Liver (tissue), 9 donors: ENCODE measurements around the gene KLHL40. TPM values are rescaled to one million over a fixed set of nuclear protein-coding genes. Genes with fewer than 3 reads are reported as not detected.

Experiments
- DNase-seq: peaks from one replicate; pipeline ENCODE4 v3.0.0-alpha.2; 2017; ENCODE audit warnings: low spot score
- H3K27ac ChIP-seq, 2 donors: one replicate each; pipeline ENCODE4 v1.7.0; 2013; ENCODE audit warnings: inconsistent platforms in 2 of 2, low read length in 2 of 2, control low read depth in 1 of 2, low read depth in 1 of 2, mild to moderate bottlenecking in 1 of 2
- H3K27me3 ChIP-seq, 4 donors: one replicate each; pipeline versions ENCODE4 v1.6.1 to v1.7.0; 2013; ENCODE audit warnings: low read length in 3 of 4, inconsistent platforms in 1 of 4, mild to moderate bottlenecking in 1 of 4, moderate library complexity in 1 of 4; ENCODE audit not compliant: control insufficient read depth in 4 of 4, insufficient read depth in 4 of 4
- H3K36me3 ChIP-seq, 4 donors: one replicate each; pipeline versions ENCODE4 v1.6.1 to v1.7.0; 2013; ENCODE audit warnings: low read length in 3 of 4, mild to moderate bottlenecking in 3 of 4, low read depth in 1 of 4, moderate library complexity in 1 of 4; ENCODE audit not compliant: control insufficient read depth in 4 of 4, insufficient read depth in 3 of 4
- H3K4me1 ChIP-seq, 4 donors: one replicate each; pipeline versions ENCODE4 v1.6.1 to v1.7.0; 2013; ENCODE audit warnings: low read length in 3 of 4, mild to moderate bottlenecking in 3 of 4, moderate library complexity in 1 of 4; ENCODE audit not compliant: control insufficient read depth in 4 of 4, insufficient read depth in 4 of 4
- H3K4me3 ChIP-seq, 3 donors: one replicate each; pipeline versions ENCODE4 v1.6.1 to v1.7.0; 2013; ENCODE audit warnings: low read length in 3 of 3, control low read depth in 1 of 3, low read depth in 1 of 3, mild to moderate bottlenecking in 1 of 3
- H3K9ac ChIP-seq, 2 donors: one replicate each; pipeline ENCODE4 v1.7.0; 2013; ENCODE audit warnings: low read length in 2 of 2, mild to moderate bottlenecking in 2 of 2, moderate library complexity in 2 of 2, control low read depth in 1 of 2, low read depth in 1 of 2
- H3K9me3 ChIP-seq, 4 donors: one replicate each; pipeline versions ENCODE4 v1.6.1 to v1.7.0; 2013; ENCODE audit warnings: low read length in 3 of 4; ENCODE audit not compliant: control insufficient read depth in 4 of 4
- EGR1 ChIP-seq, 2 donors: IDR thresholded peaks; 2 replicates each; pipeline ENCODE4 v1.6.1; 2016 to 2018; ENCODE audit warnings: antibody characterized with exemption in 2 of 2, low read depth in 2 of 2
- FOXA1 ChIP-seq: IDR thresholded peaks from 2 replicates; pipeline ENCODE4 v1.6.1; 2016; ENCODE audit warnings: antibody characterized with exemption
- FOXA2 ChIP-seq: IDR thresholded peaks from 2 replicates; pipeline ENCODE4 v1.6.1; 2016; ENCODE audit warnings: antibody characterized with exemption
- GABPA ChIP-seq, 2 donors: IDR thresholded peaks in 1 of 2; conservative IDR thresholded peaks in 1 of 2; 2 replicates each; pipeline ENCODE4 v1.6.1; 2016; ENCODE audit warnings: antibody characterized with exemption in 2 of 2, mild to moderate bottlenecking in 1 of 2, moderate library complexity in 1 of 2
- HNF4A ChIP-seq, 2 donors: conservative IDR thresholded peaks; 2 replicates each; pipeline ENCODE4 v1.6.1; 2016; ENCODE audit warnings: antibody characterized with exemption in 2 of 2, mild to moderate bottlenecking in 2 of 2
- HNF4G ChIP-seq: IDR thresholded peaks from 2 replicates; pipeline ENCODE4 v1.6.1; 2016; ENCODE audit warnings: antibody characterized with exemption
- JUND ChIP-seq, 2 donors: IDR thresholded peaks; 2 replicates each; pipeline ENCODE4 v1.6.1; 2016; ENCODE audit warnings: antibody characterized with exemption in 2 of 2
- NR2F2 ChIP-seq: IDR thresholded peaks from 2 replicates; pipeline ENCODE4 v1.6.1; 2016; ENCODE audit warnings: antibody characterized with exemption
- RAD21 ChIP-seq, 2 donors: IDR thresholded peaks; 2 replicates each; pipeline ENCODE4 v1.6.1; 2016; ENCODE audit warnings: antibody characterized with exemption in 2 of 2, mild to moderate bottlenecking in 2 of 2
- RXRA ChIP-seq, 2 donors: IDR thresholded peaks; 2 replicates each; pipeline ENCODE4 v1.6.1; 2017 to 2018; ENCODE audit warnings: antibody characterized with exemption in 2 of 2, mild to moderate bottlenecking in 1 of 2
- SP1 ChIP-seq: IDR thresholded peaks from 2 replicates; pipeline ENCODE4 v1.6.1; 2018; ENCODE audit warnings: antibody characterized with exemption, mild to moderate bottlenecking
- TAF1 ChIP-seq: conservative IDR thresholded peaks from 2 replicates; pipeline ENCODE4 v1.6.1; 2016; ENCODE audit warnings: antibody characterized with exemption, mild to moderate bottlenecking
- YY1 ChIP-seq: IDR thresholded peaks from 2 replicates; pipeline ENCODE4 v1.6.1; 2016; ENCODE audit warnings: antibody characterized with exemption, mild to moderate bottlenecking
- WGBS: extraction: QIAGEN DNeasy Blood & Tissue Kit; methylation state at CpG from one replicate; pipeline ENCODE4 v1.1.7; 2013; 5-methylcytosine and 5-hydroxymethylcytosine counted together
- polyA plus RNA-seq, 2 donors: library from polyadenylated mRNA; stranded (reverse) in 1 of 2; unstranded in 1 of 2; fragments of 200-250 nt in 1 of 2; fragments of >200 nt in 1 of 2; fragmentation: Nextera tagmentation in 1 of 2; extraction: Ambion mirVana in 1 of 2; gene quantifications; one replicate each; pipeline versions ENCODE4 v1.2.1 to v1.2.3, GENCODE V29; 2013 to 2015
- total RNA-seq, 2 donors: library from RNA; depleted of rRNA; stranded (reverse); fragments of >200 nt; gene quantifications; one replicate each; pipeline ENCODE4 v1.2.3, GENCODE V29; 2014
- TF ChIP-seq, protein P1 (sequence below): IDR thresholded peaks from 2 replicates; pipeline ENCODE4 v1.6.1; 2016; ENCODE audit warnings: antibody characterized with exemption
- TF ChIP-seq, protein P2 (sequence below): IDR thresholded peaks from 2 replicates; pipeline ENCODE4 v1.6.1; 2016; ENCODE audit warnings: antibody characterized with exemption, mild to moderate bottlenecking
- TF ChIP-seq, protein P3 (sequence below): IDR thresholded peaks from 2 replicates; pipeline ENCODE4 v1.6.1; 2016; ENCODE audit warnings: antibody characterized with exemption
- TF ChIP-seq, protein P4 (sequence below): IDR thresholded peaks from 2 replicates; pipeline ENCODE4 v1.6.1; 2016; ENCODE audit warnings: antibody characterized with exemption
- TF ChIP-seq, protein P5 (sequence below): fragments of 150-350 bp; IDR thresholded peaks from 2 replicates; pipeline ENCODE4 v1.5.1; 2017; ENCODE audit warnings: improper control_type of control experiment, low read depth, low read length; ENCODE audit not compliant: missing input control
- donor health status: healthy.
- donor health status: healthy.
- donor health status: healthy.
- donor health status: healthy.
- donor health status: healthy.

Gene KLHL40
- total and polyA plus RNA-seq, 4 donors = not detected

DNA sequence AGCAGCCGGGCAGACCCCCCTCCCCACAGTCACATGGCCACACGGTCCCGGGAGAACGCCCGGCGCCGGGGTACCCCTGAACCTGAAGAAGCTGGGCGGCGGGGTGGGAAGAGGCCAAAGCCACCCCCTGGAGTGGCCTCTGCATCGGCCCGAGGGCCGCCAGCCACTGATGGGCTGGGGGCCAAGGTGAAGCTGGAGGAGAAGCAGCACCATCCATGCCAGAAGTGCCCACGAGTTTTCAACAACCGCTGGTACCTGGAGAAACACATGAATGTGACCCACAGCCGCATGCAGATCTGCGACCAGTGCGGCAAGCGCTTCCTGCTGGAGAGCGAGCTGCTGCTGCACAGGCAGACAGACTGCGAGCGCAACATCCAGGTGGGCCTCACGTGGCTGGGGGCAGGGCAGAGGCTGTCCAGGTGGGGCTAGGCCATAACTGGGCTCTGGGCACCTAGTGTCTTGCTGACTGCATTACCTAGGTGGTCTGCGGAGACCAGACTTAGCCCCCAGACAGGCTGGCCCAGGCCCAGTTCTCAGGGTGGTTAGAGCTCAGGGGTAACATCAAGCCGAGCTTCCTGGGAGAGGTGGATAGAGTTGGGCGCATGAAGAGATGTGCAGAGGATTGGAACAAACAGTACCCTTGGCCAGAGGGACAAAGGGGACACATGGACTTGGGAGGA lies 25.7 kb upstream of the KLHL40 start:
- 90% methylated on average over 25 of the region's 25 CpGs for WGBS
- no peak overlapping the region for H3K4me3 ChIP-seq
- H3K9ac ChIP-seq = no peak overlapping the region
- no peaks in the 10 kb centered on the region for H3K27me3 ChIP-seq
- H3K27ac ChIP-seq = no peak overlapping the region
- no peak for DNase-seq
- peaks cover 0 to 4% (median 1%) of the 10 kb centered on the region in 4 donors for H3K36me3 ChIP-seq
- H3K9me3 ChIP-seq = no peaks in the 10 kb centered on the region
- H3K4me1 ChIP-seq = peaks cover 0 to 6% (median 3%) of the 10 kb centered on the region in 4 donors
- TF ChIP-seq GABPA (IDR thresholded peaks at IDR 0.05 in 1 of 2, conservative IDR thresholded peaks at IDR 0.05 in 1 of 2) = no peak
- no peak for TF ChIP-seq FOXA1
- TF ChIP-seq NR2F2 = no peak
- TF ChIP-seq, protein P1, sequence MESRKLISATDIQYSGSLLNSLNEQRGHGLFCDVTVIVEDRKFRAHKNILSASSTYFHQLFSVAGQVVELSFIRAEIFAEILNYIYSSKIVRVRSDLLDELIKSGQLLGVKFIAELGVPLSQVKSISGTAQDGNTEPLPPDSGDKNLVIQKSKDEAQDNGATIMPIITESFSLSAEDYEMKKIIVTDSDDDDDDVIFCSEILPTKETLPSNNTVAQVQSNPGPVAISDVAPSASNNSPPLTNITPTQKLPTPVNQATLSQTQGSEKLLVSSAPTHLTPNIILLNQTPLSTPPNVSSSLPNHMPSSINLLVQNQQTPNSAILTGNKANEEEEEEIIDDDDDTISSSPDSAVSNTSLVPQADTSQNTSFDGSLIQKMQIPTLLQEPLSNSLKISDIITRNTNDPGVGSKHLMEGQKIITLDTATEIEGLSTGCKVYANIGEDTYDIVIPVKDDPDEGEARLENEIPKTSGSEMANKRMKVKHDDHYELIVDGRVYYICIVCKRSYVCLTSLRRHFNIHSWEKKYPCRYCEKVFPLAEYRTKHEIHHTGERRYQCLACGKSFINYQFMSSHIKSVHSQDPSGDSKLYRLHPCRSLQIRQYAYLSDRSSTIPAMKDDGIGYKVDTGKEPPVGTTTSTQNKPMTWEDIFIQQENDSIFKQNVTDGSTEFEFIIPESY = no peak
- TF ChIP-seq, protein P2, sequence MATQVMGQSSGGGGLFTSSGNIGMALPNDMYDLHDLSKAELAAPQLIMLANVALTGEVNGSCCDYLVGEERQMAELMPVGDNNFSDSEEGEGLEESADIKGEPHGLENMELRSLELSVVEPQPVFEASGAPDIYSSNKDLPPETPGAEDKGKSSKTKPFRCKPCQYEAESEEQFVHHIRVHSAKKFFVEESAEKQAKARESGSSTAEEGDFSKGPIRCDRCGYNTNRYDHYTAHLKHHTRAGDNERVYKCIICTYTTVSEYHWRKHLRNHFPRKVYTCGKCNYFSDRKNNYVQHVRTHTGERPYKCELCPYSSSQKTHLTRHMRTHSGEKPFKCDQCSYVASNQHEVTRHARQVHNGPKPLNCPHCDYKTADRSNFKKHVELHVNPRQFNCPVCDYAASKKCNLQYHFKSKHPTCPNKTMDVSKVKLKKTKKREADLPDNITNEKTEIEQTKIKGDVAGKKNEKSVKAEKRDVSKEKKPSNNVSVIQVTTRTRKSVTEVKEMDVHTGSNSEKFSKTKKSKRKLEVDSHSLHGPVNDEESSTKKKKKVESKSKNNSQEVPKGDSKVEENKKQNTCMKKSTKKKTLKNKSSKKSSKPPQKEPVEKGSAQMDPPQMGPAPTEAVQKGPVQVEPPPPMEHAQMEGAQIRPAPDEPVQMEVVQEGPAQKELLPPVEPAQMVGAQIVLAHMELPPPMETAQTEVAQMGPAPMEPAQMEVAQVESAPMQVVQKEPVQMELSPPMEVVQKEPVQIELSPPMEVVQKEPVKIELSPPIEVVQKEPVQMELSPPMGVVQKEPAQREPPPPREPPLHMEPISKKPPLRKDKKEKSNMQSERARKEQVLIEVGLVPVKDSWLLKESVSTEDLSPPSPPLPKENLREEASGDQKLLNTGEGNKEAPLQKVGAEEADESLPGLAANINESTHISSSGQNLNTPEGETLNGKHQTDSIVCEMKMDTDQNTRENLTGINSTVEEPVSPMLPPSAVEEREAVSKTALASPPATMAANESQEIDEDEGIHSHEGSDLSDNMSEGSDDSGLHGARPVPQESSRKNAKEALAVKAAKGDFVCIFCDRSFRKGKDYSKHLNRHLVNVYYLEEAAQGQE = no peak
- TF ChIP-seq, protein P3, sequence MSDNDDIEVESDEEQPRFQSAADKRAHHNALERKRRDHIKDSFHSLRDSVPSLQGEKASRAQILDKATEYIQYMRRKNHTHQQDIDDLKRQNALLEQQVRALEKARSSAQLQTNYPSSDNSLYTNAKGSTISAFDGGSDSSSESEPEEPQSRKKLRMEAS = no peak
- no peak for TF ChIP-seq HNF4G
- TF ChIP-seq, protein P4, sequence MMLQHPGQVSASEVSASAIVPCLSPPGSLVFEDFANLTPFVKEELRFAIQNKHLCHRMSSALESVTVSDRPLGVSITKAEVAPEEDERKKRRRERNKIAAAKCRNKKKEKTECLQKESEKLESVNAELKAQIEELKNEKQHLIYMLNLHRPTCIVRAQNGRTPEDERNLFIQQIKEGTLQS = no peak
- TF ChIP-seq RXRA (IDR thresholded peaks at IDR 0.05) = no peak
- no peak for TF ChIP-seq EGR1 (IDR thresholded peaks at IDR 0.05; ENCODE audit: low read depth in 2 of 2)
- TF ChIP-seq SP1 = no peak
- no peak for TF ChIP-seq FOXA2
- no peak for TF ChIP-seq JUND (IDR thresholded peaks at IDR 0.05)
- TF ChIP-seq TAF1 = no peak
- no peak for TF ChIP-seq RAD21 (IDR thresholded peaks at IDR 0.05)
- no peak for TF ChIP-seq HNF4A (conservative IDR thresholded peaks at IDR 0.05)
- TF ChIP-seq YY1 = no peak
- TF ChIP-seq, protein P5, sequence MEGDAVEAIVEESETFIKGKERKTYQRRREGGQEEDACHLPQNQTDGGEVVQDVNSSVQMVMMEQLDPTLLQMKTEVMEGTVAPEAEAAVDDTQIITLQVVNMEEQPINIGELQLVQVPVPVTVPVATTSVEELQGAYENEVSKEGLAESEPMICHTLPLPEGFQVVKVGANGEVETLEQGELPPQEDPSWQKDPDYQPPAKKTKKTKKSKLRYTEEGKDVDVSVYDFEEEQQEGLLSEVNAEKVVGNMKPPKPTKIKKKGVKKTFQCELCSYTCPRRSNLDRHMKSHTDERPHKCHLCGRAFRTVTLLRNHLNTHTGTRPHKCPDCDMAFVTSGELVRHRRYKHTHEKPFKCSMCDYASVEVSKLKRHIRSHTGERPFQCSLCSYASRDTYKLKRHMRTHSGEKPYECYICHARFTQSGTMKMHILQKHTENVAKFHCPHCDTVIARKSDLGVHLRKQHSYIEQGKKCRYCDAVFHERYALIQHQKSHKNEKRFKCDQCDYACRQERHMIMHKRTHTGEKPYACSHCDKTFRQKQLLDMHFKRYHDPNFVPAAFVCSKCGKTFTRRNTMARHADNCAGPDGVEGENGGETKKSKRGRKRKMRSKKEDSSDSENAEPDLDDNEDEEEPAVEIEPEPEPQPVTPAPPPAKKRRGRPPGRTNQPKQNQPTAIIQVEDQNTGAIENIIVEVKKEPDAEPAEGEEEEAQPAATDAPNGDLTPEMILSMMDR = no peak
